GM18520 (cell line): ENCODE measurements around the gene ARHGAP26.
"Not testable (repeated sequence)": the region's sequence is repeated elsewhere in the genome, so short reads cannot be mapped to it uniquely, and the experiment has no call there.

Experiments
- ATAC-seq: cut with Tn5 transposase; IDR thresholded peaks from one replicate; pipeline ENCODE4 v1.9.1; 2021; ENCODE audit not compliant: unreplicated experiment

Gene ARHGAP26

GRCh38 chr5:143194713-143195112 is 424.5 kb downstream of the ARHGAP26 start:
- no peak for ATAC-seq

- no peak for ATAC-seq
These were observed 425.3 kb downstream of the ARHGAP26 start for GRCh38 chr5:143195491-143195890.

GRCh38 chr5:143196601-143197259 is 426.6 kb downstream of the ARHGAP26 start:
- ATAC-seq: no peak

GRCh38 chr5:143197260-143197656 is 427.1 kb downstream of the ARHGAP26 start:
- no peak for ATAC-seq

- no peak for ATAC-seq
These were observed 428.2 kb downstream of the ARHGAP26 start for GRCh38 chr5:143198332-143198731.

GRCh38 chr5:143199161-143199560 is 429.0 kb downstream of the ARHGAP26 start:
- no peak for ATAC-seq

- no peak for ATAC-seq
These were observed 429.7 kb downstream of the ARHGAP26 start for GRCh38 chr5:143199843-143200242.

- peak; percentile 43 for ATAC-seq
These were observed 430.7 kb downstream of the ARHGAP26 start for GRCh38 chr5:143200781-143201398.

GRCh38 chr5:143201589-143201988 is 431.4 kb downstream of the ARHGAP26 start:
- ATAC-seq: no peak

- not testable (repeated sequence) for ATAC-seq
These were observed 433.3 kb downstream of the ARHGAP26 start for GRCh38 chr5:143203301-143203956.

GRCh38 chr5:143204474-143205246 is 434.5 kb downstream of the ARHGAP26 start:
- ATAC-seq: no peak

- no peak for ATAC-seq
These were observed 435.2 kb downstream of the ARHGAP26 start for GRCh38 chr5:143205386-143205785.

- ATAC-seq: peak; percentile 29
These were observed 435.7 kb downstream of the ARHGAP26 start for GRCh38 chr5:143205883-143206195.

- peak; percentile 38 for ATAC-seq
These were observed 436.2 kb downstream of the ARHGAP26 start for GRCh38 chr5:143206196-143207053.

- ATAC-seq: no peak
These were observed 436.9 kb downstream of the ARHGAP26 start for GRCh38 chr5:143207058-143207457.

- peak; percentile 19 for ATAC-seq
These were observed 437.6 kb downstream of the ARHGAP26 start for GRCh38 chr5:143207563-143208364.

- no peak for ATAC-seq
These were observed 438.1 kb downstream of the ARHGAP26 start for GRCh38 chr5:143208365-143208641.

- ATAC-seq: no peak
These were observed 438.8 kb downstream of the ARHGAP26 start for GRCh38 chr5:143208781-143209510.

- ATAC-seq: no peak
These were observed 439.8 kb downstream of the ARHGAP26 start for GRCh38 chr5:143209881-143210395.
